Tibial artery (tissue), 4 donors: ENCODE results near the gene TRIM63.

ENCODE experiments used
- DNase-seq, 2 donors: peaks; one replicate each; pipeline ENCODE4 v3.0.0-alpha.2; 2019
- H3K27ac ChIP-seq, 2 donors: fragments of 200-600 bp; sonication (generic) in 1 of 2; 1 replicate in 1 of 2; 2 replicates in 1 of 2; pipeline ENCODE4 v1.5.1; 2018 to 2019; ENCODE audit warnings: mild to moderate bottlenecking in 1 of 2
- H3K27me3 ChIP-seq, 2 donors: fragments of 200-600 bp; sonication (generic) in 1 of 2; one replicate each; pipeline versions ENCODE4 v1.5.1 to v1.6.0; 2016 to 2019
- H3K36me3 ChIP-seq, 3 donors: fragments of 200-600 bp; sonication (generic) in 2 of 3; one replicate each; pipeline ENCODE4 v1.5.1; 2016 to 2019; ENCODE audit warnings: mild to moderate bottlenecking in 2 of 3
- H3K4me1 ChIP-seq, 4 donors: fragments of 200-600 bp; sonication (generic) in 2 of 4; 1 replicate in 3 of 4; 2 replicates in 1 of 4; pipeline ENCODE4 v1.5.1; 2016 to 2019
- H3K4me3 ChIP-seq, 2 donors: fragments of 200-600 bp; sonication (generic) in 1 of 2; 1 replicate in 1 of 2; 2 replicates in 1 of 2; pipeline ENCODE4 v1.5.1; 2018 to 2019; ENCODE audit warnings: mild to moderate bottlenecking in 2 of 2
- H3K9me3 ChIP-seq, 3 donors: fragments of 200-600 bp; sonication (generic) in 1 of 3; one replicate each; pipeline ENCODE4 v1.5.1; 2016 to 2019
- intact Hi-C: fragments of 100-400 bp; cut with DNase I; formaldehyde crosslinking; loops from one replicate; pipeline ENCODE4 v1.15.0; 2023; ENCODE audit warnings: low total_unique reads
- TF ChIP-seq, protein P1 (sequence below), 2 experiments: fragments of 200-600 bp in 1 of 2; fragments of 450-650 bp in 1 of 2; IDR thresholded peaks; one replicate each; pipeline ENCODE4 v1.5.1; 2017 to 2019; ENCODE audit warnings: antibody characterized with exemption in 2 of 2, mild to moderate bottlenecking in 1 of 2, moderate library complexity in 1 of 2

TRIM63 gene

DNA sequence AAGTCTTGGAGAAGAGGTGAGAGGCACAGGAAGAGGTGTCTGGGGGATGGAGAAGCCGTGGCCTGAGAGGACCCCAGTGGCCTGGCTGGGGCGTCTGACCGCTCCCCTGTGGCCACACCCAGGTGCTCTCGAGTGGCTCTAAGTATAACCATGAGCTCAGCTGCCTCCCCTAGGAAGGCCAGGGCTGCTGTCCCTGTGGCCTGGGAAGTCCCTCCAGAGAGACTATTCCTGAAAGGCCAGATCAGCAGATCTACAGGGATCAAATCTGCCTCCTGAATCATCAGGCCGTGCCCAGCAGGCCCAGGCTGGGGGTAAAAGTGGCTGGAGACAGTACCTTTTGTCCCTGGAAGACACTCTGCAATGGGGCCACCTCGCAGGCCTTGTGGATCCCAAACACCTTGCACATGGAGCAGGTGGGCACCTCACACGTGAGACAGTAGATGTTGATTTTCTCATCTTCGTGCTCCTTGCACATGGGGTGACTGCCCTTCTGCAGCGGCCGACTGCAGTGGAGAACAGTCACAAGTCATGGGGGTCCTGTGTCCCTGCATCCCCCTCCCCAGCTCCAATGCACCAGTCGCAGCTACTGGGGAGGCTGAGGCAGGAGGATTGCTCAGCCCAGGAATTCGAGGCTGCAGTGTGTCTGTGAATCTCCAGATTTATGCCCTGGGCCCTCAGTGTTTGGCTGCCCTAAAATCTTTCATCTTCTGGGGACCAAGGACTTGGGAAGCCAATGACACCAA is 6.4 kb downstream of the TRIM63 start:
- DNase-seq = no peak
- no peak overlapping the region for H3K27ac ChIP-seq
- intact Hi-C loops = no loop called here
- no peaks in the 10 kb centered on the region for H3K4me1 ChIP-seq
- H3K4me3 ChIP-seq = no peak overlapping the region
- H3K27me3 ChIP-seq = peaks cover 0 to 27% of the 10 kb centered on the region in 2 donors
- no peaks in the 10 kb centered on the region for H3K36me3 ChIP-seq
- H3K9me3 ChIP-seq = no peaks in the 10 kb centered on the region
- TF ChIP-seq, protein P1, sequence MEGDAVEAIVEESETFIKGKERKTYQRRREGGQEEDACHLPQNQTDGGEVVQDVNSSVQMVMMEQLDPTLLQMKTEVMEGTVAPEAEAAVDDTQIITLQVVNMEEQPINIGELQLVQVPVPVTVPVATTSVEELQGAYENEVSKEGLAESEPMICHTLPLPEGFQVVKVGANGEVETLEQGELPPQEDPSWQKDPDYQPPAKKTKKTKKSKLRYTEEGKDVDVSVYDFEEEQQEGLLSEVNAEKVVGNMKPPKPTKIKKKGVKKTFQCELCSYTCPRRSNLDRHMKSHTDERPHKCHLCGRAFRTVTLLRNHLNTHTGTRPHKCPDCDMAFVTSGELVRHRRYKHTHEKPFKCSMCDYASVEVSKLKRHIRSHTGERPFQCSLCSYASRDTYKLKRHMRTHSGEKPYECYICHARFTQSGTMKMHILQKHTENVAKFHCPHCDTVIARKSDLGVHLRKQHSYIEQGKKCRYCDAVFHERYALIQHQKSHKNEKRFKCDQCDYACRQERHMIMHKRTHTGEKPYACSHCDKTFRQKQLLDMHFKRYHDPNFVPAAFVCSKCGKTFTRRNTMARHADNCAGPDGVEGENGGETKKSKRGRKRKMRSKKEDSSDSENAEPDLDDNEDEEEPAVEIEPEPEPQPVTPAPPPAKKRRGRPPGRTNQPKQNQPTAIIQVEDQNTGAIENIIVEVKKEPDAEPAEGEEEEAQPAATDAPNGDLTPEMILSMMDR (IDR thresholded peaks at IDR 0.05) = no peak

DNA sequence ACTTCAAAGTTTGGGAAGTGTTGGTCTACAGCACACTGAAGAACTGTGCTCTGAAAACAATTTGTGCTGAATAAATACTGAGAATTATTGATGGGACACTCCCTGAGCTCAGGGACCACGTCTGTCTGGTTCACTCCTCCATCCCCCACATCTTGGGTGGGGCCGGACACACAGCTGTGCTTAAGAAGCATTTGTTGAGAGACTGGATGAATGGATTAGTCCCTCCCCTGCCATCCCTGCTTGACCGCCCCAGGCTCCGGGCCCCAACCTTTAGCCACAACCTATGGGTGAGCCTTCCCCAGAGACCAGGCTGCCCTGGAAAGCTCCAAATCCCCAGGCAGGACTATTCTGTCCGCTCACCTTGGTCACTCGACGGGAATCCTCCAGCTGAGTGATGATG is 7.5 kb downstream of the TRIM63 start:
- TF ChIP-seq, protein P1 (IDR thresholded peaks at IDR 0.05) = no peak
- DNase-seq = no peak
- no peak overlapping the region for H3K27ac ChIP-seq
- H3K4me1 ChIP-seq = no peaks in the 10 kb centered on the region
- H3K36me3 ChIP-seq = no peaks in the 10 kb centered on the region
- intact Hi-C loops = no loop called here
- H3K4me3 ChIP-seq = no peak overlapping the region
- no peaks in the 10 kb centered on the region for H3K9me3 ChIP-seq
- H3K27me3 ChIP-seq = peaks cover 0 to 18% of the 10 kb centered on the region in 2 donors

DNA sequence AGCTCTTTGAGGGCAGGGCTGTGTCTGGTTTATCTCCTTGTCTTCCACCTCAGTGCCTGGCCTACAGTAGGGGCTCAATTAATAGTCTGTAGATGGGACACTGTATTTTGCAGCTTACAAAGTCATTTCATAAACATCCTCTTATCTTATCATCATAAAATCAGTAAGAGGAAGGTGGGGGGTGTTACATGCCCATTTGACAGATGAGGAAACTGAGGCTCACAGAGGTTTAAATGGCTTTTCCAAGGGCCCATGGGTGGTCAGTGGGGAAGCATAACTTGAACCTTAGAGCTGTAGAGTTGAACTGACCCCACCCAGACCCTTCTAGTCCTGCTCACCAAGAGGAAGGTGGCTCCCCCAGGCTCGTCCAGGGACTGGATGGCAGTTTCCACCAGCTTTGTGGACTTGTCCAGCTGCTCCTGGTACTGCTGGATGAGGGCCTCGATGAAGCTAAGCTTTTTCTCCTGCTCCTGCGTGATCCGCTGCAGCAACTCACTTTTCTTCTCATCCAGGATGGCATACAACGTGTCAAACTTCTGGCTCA is 9.3 kb downstream of the TRIM63 start:
- H3K36me3 ChIP-seq = no peaks in the 10 kb centered on the region
- intact Hi-C loops = no loop called here

DNA sequence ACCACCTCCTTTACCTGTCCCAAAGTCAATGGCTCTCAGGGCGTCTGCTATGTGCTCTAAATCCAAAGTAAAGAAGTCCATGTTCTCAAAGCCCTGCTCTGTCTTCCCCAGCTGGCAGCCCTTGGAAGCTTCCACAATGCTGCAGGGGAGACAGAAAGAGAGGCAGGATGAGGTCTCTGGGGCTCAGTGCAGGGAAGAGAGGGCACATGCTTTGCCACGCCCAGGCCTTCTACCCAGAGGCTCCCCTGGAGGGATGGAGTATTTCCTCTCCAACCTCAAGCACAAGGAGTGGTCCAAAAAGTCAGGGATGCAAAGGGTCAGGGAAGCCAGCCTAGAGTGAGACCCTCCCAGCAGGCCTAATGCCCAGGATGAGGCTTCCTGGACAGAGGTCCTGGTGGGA is 10.2 kb downstream of the TRIM63 start:
- intact Hi-C loops = no loop called here
- H3K4me1 ChIP-seq = no peaks in the 10 kb centered on the region
- DNase-seq = no peak
- H3K9me3 ChIP-seq = no peaks in the 10 kb centered on the region
- H3K27me3 ChIP-seq = peaks cover 0 to 31% of the 10 kb centered on the region in 2 donors
- H3K36me3 ChIP-seq = no peaks in the 10 kb centered on the region
- no peak overlapping the region for H3K27ac ChIP-seq
- no peak overlapping the region for H3K4me3 ChIP-seq
- TF ChIP-seq, protein P1 (IDR thresholded peaks at IDR 0.05) = no peak

More for the DNA sequence above, 9.3 kb downstream of the TRIM63 start:
- peaks cover 0 to 28% of the 10 kb centered on the region in 2 donors for H3K27me3 ChIP-seq
- no peaks in the 10 kb centered on the region for H3K9me3 ChIP-seq
- no peak overlapping the region for H3K27ac ChIP-seq
- DNase-seq = no peak
- H3K4me3 ChIP-seq = no peak overlapping the region
- TF ChIP-seq, protein P1 (IDR thresholded peaks at IDR 0.05) = no peak
- H3K4me1 ChIP-seq = no peaks in the 10 kb centered on the region

DNA sequence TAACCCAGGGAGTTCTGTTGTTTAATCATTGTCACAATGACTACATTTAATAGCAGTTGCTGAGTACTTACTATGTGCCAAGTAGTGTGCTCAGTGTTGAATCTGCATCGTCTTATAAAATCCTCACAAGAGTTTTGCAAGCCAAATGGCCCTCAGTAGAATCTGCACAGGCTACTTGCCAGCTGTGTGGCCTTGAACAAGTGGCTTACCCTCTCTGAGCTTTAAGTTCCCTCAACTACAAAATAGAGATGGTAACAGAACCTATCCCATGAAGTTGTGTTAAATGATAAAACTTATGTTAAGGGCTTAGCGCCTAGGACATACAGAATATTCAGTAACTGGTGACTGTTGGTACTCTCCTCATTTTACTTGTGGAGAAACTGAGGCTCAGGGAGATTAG is 12.4 kb downstream of the TRIM63 start:
- intact Hi-C loops = no loop called here
- TF ChIP-seq, protein P1 (IDR thresholded peaks at IDR 0.05) = no peak
- Histone ChIP-seq H3K9me3 (no peaks in the 10 kb centered on the region), H3K4me3 (no peak overlapping the region), H3K36me3 (no peaks in the 10 kb centered on the region), H3K27me3 (peaks cover 0 to 27% of the 10 kb centered on the region in 2 donors), H3K27ac (no peak overlapping the region), H3K4me1 (no peaks in the 10 kb centered on the region)
- no peak for DNase-seq
